MM.1S (cell line): ENCODE measurements around the gene TGFB2.

Experiments
- EZH2 ChIP-seq: fragments of 300-600 bp; sonication (generic); optimal IDR thresholded peaks from 2 replicates; pipeline ENCODE3; 2017; ENCODE audit warnings: low read depth, mild to moderate bottlenecking, antibody characterized with exemption, low read length, mixed read lengths
- EZH2phosphoT487 ChIP-seq: fragments of 300-600 bp; sonication (generic); IDR thresholded peaks from 2 replicates; pipeline ENCODE4 v1.6.1; 2018; ENCODE audit warnings: antibody characterized with exemption, low read length
- TF ChIP-seq, protein P1 (sequence below): fragments of 300-600 bp; sonication (generic); IDR thresholded peaks from 2 replicates; pipeline ENCODE4 v1.5.1; 2016; ENCODE audit warnings: antibody characterized with exemption, low read length, mixed read lengths

DNA sequence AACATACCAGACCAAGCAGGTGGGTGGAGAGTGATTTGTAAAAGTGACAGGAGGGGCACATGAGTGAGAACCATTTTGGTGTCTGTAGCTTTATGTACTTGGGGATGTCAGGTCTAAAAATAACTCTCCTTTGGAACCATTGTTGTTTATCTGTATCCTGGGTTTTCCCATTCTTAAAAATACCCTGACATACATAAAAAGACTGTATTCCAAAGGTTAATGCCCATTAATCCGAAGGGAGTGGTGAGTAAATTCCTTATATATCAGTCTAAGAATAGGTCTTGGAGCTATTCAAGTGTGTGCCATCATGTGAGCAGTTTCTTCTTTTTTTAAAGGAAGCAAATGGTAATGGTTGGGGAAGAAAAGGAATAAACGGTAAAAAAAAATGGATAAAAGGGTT is 117.5 kb downstream of the TGFB2 start:
- TF ChIP-seq, protein P1, sequence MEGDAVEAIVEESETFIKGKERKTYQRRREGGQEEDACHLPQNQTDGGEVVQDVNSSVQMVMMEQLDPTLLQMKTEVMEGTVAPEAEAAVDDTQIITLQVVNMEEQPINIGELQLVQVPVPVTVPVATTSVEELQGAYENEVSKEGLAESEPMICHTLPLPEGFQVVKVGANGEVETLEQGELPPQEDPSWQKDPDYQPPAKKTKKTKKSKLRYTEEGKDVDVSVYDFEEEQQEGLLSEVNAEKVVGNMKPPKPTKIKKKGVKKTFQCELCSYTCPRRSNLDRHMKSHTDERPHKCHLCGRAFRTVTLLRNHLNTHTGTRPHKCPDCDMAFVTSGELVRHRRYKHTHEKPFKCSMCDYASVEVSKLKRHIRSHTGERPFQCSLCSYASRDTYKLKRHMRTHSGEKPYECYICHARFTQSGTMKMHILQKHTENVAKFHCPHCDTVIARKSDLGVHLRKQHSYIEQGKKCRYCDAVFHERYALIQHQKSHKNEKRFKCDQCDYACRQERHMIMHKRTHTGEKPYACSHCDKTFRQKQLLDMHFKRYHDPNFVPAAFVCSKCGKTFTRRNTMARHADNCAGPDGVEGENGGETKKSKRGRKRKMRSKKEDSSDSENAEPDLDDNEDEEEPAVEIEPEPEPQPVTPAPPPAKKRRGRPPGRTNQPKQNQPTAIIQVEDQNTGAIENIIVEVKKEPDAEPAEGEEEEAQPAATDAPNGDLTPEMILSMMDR = no peak
- no peak for TF ChIP-seq EZH2
- TF ChIP-seq EZH2phosphoT487 = no peak
